GM19324 (cell line): ENCODE measurements around the gene OR2A7.
"Not testable (repeated sequence)": the region's sequence is repeated elsewhere in the genome, so short reads cannot be mapped to it uniquely, and the experiment has no call there.

ENCODE experiments used
- ATAC-seq: cut with Tn5 transposase; IDR thresholded peaks from one replicate; pipeline ENCODE4 v1.9.1; 2021; ENCODE audit warnings: mild to moderate bottlenecking, moderate library complexity; ENCODE audit not compliant: unreplicated experiment, low FRiP score

Gene OR2A7

GRCh38 chr7:144256112-144256511, 8.5 kb downstream of the OR2A7 start:
- ATAC-seq = no peak

- ATAC-seq = no peak
Measured at GRCh38 chr7:144255471-144255897, 9.1 kb downstream of the OR2A7 start.

- ATAC-seq = not testable (repeated sequence)
Measured at GRCh38 chr7:144252307-144252706, 12.3 kb downstream of the OR2A7 start.

GRCh38 chr7:144247674-144248330, 16.8 kb downstream of the OR2A7 start:
- ATAC-seq = not testable (repeated sequence)

- ATAC-seq = not testable (repeated sequence)
Measured at GRCh38 chr7:144246967-144247366, 17.6 kb downstream of the OR2A7 start.

GRCh38 chr7:144245372-144245771, 19.2 kb downstream of the OR2A7 start:
- ATAC-seq = not testable (repeated sequence)

- ATAC-seq = not testable (repeated sequence)
Measured at GRCh38 chr7:144239365-144239764, 25.2 kb downstream of the OR2A7 start, which contains the start of gene OR2A42. Gene OR2A42, minus strand, starts transcription at chr7:144239605. Its CDS starts 6,762 bp downstream, at chr7:144232843.

GRCh38 chr7:144238530-144239082, 26.0 kb downstream of the OR2A7 start:
- ATAC-seq = not testable (repeated sequence)

- ATAC-seq = not testable (repeated sequence)
Measured at GRCh38 chr7:144233039-144233438, 31.6 kb downstream of the OR2A7 start.

GRCh38 chr7:144231027-144231426, 33.6 kb downstream of the OR2A7 start:
- not testable (repeated sequence) for ATAC-seq

- ATAC-seq = not testable (repeated sequence)
Measured at GRCh38 chr7:144228810-144229209, 35.8 kb downstream of the OR2A7 start.

GRCh38 chr7:144226866-144227265, 37.7 kb downstream of the OR2A7 start:
- not testable (repeated sequence) for ATAC-seq

- not testable (repeated sequence) for ATAC-seq
Measured at GRCh38 chr7:144223675-144224074, 40.9 kb downstream of the OR2A7 start.

- ATAC-seq = not testable (repeated sequence)
Measured at GRCh38 chr7:144220531-144220930, 44.1 kb downstream of the OR2A7 start.

GRCh38 chr7:144219149-144219548, 45.4 kb downstream of the OR2A7 start:
- not testable (repeated sequence) for ATAC-seq

GRCh38 chr7:144218581-144218980, 46.0 kb downstream of the OR2A7 start:
- ATAC-seq = not testable (repeated sequence)

- not testable (repeated sequence) for ATAC-seq
Measured at GRCh38 chr7:144217200-144217599, 47.4 kb downstream of the OR2A7 start.
